GM23248 (cell line): ENCODE data around the gene ROMO1.

ENCODE experiments used
- EZH2 ChIP-seq: fragments of 200-600 bp; sonication (generic); IDR thresholded peaks from 2 replicates; pipeline ENCODE4 v1.6.1; 2018; ENCODE audit warnings: antibody characterized with exemption, mild to moderate bottlenecking; ENCODE audit not compliant: insufficient read depth, poor library complexity, severe bottlenecking
- EZH2phosphoT487 ChIP-seq: fragments of 200-600 bp; sonication (generic); IDR thresholded peaks from 2 replicates; pipeline ENCODE4 v1.6.1; 2018; ENCODE audit warnings: antibody characterized with exemption, moderate library complexity, mild to moderate bottlenecking, low read depth; ENCODE audit not compliant: insufficient read depth

DNA sequence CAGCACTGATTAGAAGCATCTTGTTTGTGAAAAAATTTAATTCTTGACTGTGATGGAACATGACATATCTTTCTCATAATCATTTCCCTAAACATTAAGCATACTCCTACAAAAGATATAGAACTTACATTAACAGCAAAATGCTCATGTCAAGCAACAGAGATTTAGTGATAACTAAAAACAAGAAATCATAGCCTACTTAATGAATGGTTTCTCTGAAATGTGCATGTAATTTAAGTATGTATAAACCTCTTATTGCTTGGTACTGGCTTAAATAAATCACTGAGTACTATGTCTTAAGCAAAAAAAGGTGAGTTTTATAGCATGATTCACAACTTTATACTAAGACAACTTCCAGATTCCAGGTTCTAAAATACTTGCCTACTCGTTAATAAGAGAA, 9.3 kb downstream of the ROMO1 start:
- TF ChIP-seq EZH2, result no peak
- TF ChIP-seq EZH2phosphoT487, result no peak
